ENCODE measurements around the gene FAM136A.

GRCh38 chr2:70310899-70311298, 9.0 kb upstream of the FAM136A start:
- TF ChIP-seq, protein P1, sequence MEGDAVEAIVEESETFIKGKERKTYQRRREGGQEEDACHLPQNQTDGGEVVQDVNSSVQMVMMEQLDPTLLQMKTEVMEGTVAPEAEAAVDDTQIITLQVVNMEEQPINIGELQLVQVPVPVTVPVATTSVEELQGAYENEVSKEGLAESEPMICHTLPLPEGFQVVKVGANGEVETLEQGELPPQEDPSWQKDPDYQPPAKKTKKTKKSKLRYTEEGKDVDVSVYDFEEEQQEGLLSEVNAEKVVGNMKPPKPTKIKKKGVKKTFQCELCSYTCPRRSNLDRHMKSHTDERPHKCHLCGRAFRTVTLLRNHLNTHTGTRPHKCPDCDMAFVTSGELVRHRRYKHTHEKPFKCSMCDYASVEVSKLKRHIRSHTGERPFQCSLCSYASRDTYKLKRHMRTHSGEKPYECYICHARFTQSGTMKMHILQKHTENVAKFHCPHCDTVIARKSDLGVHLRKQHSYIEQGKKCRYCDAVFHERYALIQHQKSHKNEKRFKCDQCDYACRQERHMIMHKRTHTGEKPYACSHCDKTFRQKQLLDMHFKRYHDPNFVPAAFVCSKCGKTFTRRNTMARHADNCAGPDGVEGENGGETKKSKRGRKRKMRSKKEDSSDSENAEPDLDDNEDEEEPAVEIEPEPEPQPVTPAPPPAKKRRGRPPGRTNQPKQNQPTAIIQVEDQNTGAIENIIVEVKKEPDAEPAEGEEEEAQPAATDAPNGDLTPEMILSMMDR (IDR thresholded peaks at IDR 0.05; ENCODE audit: low read length), result no peak
- no peak for TF ChIP-seq EZH2 (optimal IDR thresholded peaks at IDR 0.05; ENCODE audit: low read depth, low read length)

Data from MM.1S (cell line).